Suppressor macrophage treated with lipopolysaccharide for 1 hour (primary cell): ENCODE results near the gene IFNL2.
"Not testable (repeated sequence)": the region's sequence is repeated elsewhere in the genome, so short reads cannot be mapped to it uniquely, and the experiment has no call there.

Experiments
- DNase-seq, 3 donors: peaks; one replicate each; pipeline ENCODE4 v3.0.0-alpha.2; 2020 to 2022

The IFNL2 gene

GRCh38 chr19:39297931-39298634 is 29.9 kb downstream of the IFNL2 start:
- no peak for DNase-seq

GRCh38 chr19:39299404-39299803 is 31.2 kb downstream of the IFNL2 start:
- DNase-seq: no peak

GRCh38 chr19:39299832-39300231 is 31.6 kb downstream of the IFNL2 start:
- no peak for DNase-seq

- DNase-seq: no peak
Observed at GRCh38 chr19:39301021-39301420, 32.8 kb downstream of the IFNL2 start.

- no peak for DNase-seq
Observed at GRCh38 chr19:39301562-39301961, 33.4 kb downstream of the IFNL2 start.

GRCh38 chr19:39303373-39304184 is 35.4 kb downstream of the IFNL2 start:
- no peak for DNase-seq

- DNase-seq: no peak
Observed at GRCh38 chr19:39304185-39304513, 36.0 kb downstream of the IFNL2 start.

GRCh38 chr19:39304701-39305571 is 36.7 kb downstream of the IFNL2 start:
- DNase-seq: no peak

- DNase-seq: no peak
Observed at GRCh38 chr19:39306075-39306474, 37.9 kb downstream of the IFNL2 start.

- no peak for DNase-seq
Observed at GRCh38 chr19:39307046-39307821, 39.0 kb downstream of the IFNL2 start.

- DNase-seq: no peak
Observed at GRCh38 chr19:39307822-39308530, 39.8 kb downstream of the IFNL2 start.

GRCh38 chr19:39308531-39309304 is 40.5 kb downstream of the IFNL2 start:
- no peak for DNase-seq

GRCh38 chr19:39309305-39309670 is 41.1 kb downstream of the IFNL2 start:
- not testable (repeated sequence) for DNase-seq

- DNase-seq: peak in 2 of 3 donors; percentile 11 to 22
Observed at GRCh38 chr19:39310558-39311311, 42.5 kb downstream of the IFNL2 start.

GRCh38 chr19:39314016-39314728 is 46.0 kb downstream of the IFNL2 start:
- no peak for DNase-seq

- no peak for DNase-seq
Observed at GRCh38 chr19:39315933-39316332, 47.7 kb downstream of the IFNL2 start.

- no peak for DNase-seq
Observed at GRCh38 chr19:39316627-39317321, 48.6 kb downstream of the IFNL2 start.

GRCh38 chr19:39317476-39317875 is 49.3 kb downstream of the IFNL2 start:
- DNase-seq: no peak

- no peak for DNase-seq
Observed at GRCh38 chr19:39318071-39318470, 49.9 kb downstream of the IFNL2 start.
